Right lobe of liver (tissue), 4 donors: ENCODE data around the gene MEGF9.

Source experiments
- CTCF ChIP-seq, 4 donors: fragments of 200-600 bp in 3 of 4; fragments of 450-650 bp in 1 of 4; IDR thresholded peaks; one replicate each; pipeline versions ENCODE4 v1.5.1 to v1.8.0; 2016 to 2022; ENCODE audit warnings: antibody characterized with exemption in 4 of 4, mild to moderate bottlenecking in 2 of 4
- POLR2A ChIP-seq: fragments of 450-650 bp; IDR thresholded peaks from one replicate; pipeline ENCODE4 v1.6.1; 2017; ENCODE audit warnings: antibody characterized with exemption, mild to moderate bottlenecking
- donor health status: DM: no; HTN: no; CAD: no.
- donor health status: DM: no; HTN: no; CAD: no.
- donor health status: DM: no; HTN: yes; CAD: no.

- no peak for TF ChIP-seq CTCF (IDR thresholded peaks at IDR 0.05)
- no peak for TF ChIP-seq POLR2A
These were observed 146.4 kb downstream of the MEGF9 start for GRCh38 chr9:120567874-120568273.
